C4-2B (cell line): Measurements from ENCODE around the gene GPSM3.
A peak's percentile ranks its signal among the peaks of the same experiment; 100 is the strongest.
"Not testable (repeated sequence)": the region's sequence is repeated elsewhere in the genome, so short reads cannot be mapped to it uniquely, and the experiment has no call there.

ENCODE experiments used
- H3K27ac ChIP-seq: fragments of 450-650 bp; 2 replicates; pipeline ENCODE4 v1.5.1; 2017
- ZFX ChIP-seq: fragments of 450-650 bp; IDR thresholded peaks from 2 replicates; pipeline ENCODE4 v1.6.1; 2017
- TF ChIP-seq, protein P1 (sequence below): fragments of 450-650 bp; conservative IDR thresholded peaks from 2 replicates; pipeline ENCODE4 v1.5.1; 2017; ENCODE audit warnings: mild to moderate bottlenecking

GPSM3 gene

GRCh38 chr6:32189069-32189741 lies 3.2 kb downstream of the GPSM3 start:
- H3K27ac ChIP-seq, result peak overlapping the region; percentile 73
- TF ChIP-seq ZFX, result no peak
- TF ChIP-seq, protein P1, sequence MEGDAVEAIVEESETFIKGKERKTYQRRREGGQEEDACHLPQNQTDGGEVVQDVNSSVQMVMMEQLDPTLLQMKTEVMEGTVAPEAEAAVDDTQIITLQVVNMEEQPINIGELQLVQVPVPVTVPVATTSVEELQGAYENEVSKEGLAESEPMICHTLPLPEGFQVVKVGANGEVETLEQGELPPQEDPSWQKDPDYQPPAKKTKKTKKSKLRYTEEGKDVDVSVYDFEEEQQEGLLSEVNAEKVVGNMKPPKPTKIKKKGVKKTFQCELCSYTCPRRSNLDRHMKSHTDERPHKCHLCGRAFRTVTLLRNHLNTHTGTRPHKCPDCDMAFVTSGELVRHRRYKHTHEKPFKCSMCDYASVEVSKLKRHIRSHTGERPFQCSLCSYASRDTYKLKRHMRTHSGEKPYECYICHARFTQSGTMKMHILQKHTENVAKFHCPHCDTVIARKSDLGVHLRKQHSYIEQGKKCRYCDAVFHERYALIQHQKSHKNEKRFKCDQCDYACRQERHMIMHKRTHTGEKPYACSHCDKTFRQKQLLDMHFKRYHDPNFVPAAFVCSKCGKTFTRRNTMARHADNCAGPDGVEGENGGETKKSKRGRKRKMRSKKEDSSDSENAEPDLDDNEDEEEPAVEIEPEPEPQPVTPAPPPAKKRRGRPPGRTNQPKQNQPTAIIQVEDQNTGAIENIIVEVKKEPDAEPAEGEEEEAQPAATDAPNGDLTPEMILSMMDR, result no peak

DNA sequence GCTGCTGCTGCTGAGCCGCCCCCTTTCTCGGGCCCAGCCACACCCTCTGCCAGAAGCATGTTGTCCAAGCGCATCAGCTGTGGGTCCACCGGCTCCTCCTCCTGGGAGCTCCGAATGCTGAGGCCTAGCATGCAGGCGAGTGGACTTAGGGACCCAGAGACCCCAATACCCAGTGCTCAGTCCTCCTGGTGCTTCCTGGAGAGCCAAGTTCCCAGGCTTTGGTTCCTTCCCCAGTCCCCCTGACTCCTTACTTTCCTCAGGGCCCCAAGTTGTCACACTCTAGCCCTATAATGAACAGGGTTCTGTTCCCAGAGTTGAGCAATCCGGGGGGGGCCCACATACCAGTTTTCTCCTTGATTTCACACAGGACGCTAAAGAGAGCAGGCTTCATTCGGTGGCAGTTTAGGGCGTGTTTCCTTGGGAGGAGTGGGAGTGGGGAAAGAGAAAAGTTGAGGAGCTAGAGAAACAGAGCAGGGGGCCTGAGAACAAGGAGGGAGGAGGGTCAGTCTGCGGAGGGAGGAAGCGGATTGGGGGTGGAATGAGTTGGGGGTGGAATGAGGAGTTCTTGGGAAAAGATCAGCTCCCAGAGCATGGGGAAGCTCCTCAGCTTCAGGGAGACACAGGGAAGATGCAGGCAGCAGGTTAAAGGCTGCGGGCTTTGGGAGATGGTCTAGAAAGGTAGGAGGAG lies 3.9 kb downstream of the GPSM3 start:
- TF ChIP-seq ZFX, result no peak
- TF ChIP-seq, protein P1, result no peak
- H3K27ac ChIP-seq, result peak overlapping the region; percentile 73; the same call in 1 of the 2 replicates

- H3K27ac ChIP-seq, result not testable (repeated sequence)
Observed at GRCh38 chr6:32187725-32188380, 4.6 kb downstream of the GPSM3 start.

GRCh38 chr6:32187009-32187709 lies 5.3 kb downstream of the GPSM3 start:
- TF ChIP-seq, protein P1, result no peak
- no peak for TF ChIP-seq ZFX
- H3K27ac ChIP-seq, result no peak overlapping the region

DNA sequence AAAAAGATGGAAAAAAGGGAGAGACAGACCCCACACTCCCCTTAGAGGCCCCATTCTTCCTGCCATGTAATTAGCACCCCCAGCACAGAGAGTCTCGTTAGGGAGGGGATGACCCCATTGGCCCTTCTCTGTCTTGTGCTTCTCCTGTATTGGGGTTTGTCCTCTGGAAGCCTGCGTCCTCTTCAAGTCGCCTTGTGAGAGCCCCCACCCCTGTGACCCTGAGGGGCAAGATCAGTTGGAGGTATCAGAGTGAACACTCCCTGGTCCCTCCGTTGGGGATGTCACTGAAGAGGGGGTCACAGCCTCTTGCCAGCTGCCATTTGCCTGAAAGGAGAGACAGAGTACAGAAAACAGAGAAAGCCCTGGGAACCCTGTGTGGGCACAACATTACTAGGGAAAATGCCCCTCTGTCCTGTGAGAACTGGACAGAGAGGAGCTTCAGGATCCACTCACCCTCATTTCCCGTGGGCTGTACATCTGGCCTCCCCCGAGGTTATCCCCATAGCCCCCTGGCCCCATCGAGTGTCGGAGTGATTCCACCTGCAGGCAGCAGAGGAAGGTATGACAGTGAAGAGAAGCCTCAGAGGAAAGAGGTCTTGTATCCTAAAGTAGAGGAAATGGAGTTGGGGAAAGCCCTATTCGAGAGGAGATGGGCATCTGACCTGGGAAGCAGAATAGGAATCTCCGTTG lies 6.1 kb downstream of the GPSM3 start:
- not testable (repeated sequence) for H3K27ac ChIP-seq

- H3K27ac ChIP-seq, result not testable (repeated sequence)
Observed at GRCh38 chr6:32185681-32186131, 6.7 kb downstream of the GPSM3 start.

- no peak for TF ChIP-seq ZFX
- TF ChIP-seq, protein P1, result no peak
- H3K27ac ChIP-seq, result no peak within 1 kb of the TSS
Observed at GRCh38 chr6:32184084-32184640, 8.3 kb downstream of the GPSM3 start, which contains the start of gene AGER. AGER (minus strand) TSS chr6:32184253; CDS start chr6:32184222, 31 bp downstream.

DNA sequence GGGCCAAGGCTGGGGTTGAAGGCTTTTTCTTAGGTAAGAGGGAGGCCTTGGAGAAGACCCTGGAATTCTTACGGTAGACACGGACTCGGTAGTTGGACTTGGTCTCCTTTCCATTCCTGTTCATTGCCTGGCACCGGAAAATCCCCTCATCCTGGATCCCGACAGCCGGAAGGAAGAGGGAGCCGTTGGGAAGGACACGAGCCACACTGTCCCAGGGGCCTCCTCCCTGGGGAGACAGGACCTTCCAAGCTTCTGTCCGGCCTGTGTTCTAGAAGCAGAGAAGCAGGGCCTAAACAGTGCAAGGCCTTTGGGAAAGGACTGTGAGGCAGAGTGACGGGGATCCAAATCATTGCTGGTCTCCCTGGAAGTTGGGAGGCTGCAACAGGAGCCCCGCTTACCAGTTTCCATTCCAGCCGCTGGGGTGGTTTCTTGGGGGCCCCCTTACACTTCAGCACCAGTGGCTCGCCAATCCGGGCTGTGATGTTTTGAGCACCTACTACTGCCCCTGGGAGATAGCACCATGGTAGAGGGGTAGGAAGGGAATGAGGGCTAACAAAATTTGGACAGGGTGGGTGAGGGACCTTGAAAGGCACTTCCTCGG lies 8.9 kb downstream of the GPSM3 start:
- TF ChIP-seq ZFX, result no peak
- TF ChIP-seq, protein P1, result no peak
- H3K27ac ChIP-seq, result no peak overlapping the region
